GM21717 (cell line): ENCODE data around the gene UQCR10.

Source experiments
- ATAC-seq: cut with Tn5 transposase; IDR thresholded peaks from one replicate; pipeline ENCODE4 v1.9.1; 2021; ENCODE audit warnings: mild to moderate bottlenecking, moderate library complexity; ENCODE audit not compliant: unreplicated experiment

UQCR10 gene

GRCh38 chr22:29762263-29762662 lies 4.9 kb upstream of the UQCR10 start:
- no peak for ATAC-seq

- ATAC-seq: peak; percentile 28
These were observed 1.1 kb upstream of the UQCR10 start for GRCh38 chr22:29765905-29766631.

DNA sequence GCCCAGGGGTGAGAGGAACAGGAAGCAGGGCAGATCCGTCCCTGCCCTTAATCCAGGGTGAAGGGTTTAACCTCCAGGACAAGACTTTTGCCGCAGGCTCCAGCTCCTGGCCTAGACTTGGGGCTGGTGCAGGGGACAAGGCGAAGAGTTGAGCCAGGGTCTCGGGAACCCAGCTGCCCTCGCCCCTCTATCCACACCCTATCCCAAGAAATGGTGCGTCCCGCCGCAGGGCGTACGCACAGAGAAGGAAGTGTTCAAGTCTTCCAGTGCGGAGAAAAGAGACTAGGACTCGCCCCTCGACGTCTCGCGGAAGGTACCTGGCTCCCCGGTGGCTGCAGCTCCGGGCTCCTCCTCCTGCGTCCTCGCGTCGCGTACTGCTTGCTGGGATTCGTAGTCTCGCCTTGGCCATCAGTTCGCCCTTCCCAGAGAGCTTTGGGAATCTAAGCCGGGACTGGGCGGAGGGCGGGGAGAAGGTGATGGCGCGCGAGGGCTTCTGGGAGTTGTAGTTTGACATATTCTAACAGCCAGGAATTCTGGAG lies 468 bp upstream of the UQCR10 start, which contains the start of gene ZMAT5:
ZMAT5 (minus strand) TSS at position 376 of the 539 bp plus-strand sequence. CDS start 18,463 bp downstream, outside the sequence.
- peak; percentile 76 for ATAC-seq

DNA sequence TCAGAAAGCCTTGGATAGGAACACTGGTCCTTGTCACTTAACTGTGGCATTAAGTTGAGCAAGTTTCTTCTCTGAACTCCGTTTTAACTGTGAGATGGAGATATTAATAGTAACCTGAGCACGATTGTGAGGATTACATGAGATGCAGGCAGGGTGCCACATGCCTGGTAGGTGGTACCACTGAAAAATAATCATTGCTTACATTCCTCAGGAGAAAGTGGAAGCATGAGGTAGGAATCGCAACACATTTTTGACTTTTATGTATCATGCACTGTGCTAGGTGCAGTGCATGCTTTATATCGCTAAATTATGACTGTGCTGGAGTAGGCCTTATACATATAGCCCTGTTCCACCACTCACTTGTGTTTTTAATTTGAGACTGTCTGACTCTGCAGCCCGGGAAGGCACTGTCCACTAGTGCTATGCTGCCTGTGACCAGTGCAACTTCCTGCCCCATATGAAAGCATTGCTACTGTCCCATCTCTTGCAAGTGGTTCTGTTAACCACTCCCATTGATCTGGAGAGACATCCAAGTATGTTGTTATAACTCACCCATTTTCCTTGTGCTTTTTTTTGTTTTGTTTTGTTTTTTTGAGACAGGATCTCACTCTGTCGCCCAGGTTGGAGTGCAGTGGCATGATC lies 1.0 kb downstream of the UQCR10 start:
- no peak for ATAC-seq

DNA sequence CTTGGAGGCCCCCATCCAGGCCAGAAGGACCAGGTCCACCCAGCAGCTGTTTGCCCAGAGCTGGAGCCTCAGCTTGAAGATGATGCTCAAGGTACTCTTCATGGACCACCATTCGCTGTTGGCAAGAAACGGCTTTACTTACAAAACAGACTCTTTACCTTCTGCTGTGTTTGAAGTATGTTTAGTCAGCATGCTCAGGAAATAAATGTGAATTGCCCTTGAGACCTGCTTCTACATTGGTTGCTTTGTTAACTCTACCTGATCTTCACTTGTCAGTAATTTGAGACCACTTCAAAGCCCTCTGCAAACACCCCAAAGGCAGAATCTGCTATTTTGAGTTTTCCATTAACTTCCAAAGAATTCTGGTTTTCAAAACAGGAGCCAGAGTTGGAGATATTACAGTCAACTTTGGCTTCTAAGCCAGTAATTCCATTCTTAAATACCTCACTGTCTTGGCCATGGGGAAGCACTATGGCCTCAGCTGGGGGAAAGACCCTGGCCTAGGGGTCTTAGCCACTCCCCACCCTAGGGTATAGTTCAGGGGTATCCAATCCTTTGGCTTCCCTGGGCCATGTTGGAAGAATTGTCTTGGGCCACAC lies 2.7 kb downstream of the UQCR10 start:
- ATAC-seq: no peak

DNA sequence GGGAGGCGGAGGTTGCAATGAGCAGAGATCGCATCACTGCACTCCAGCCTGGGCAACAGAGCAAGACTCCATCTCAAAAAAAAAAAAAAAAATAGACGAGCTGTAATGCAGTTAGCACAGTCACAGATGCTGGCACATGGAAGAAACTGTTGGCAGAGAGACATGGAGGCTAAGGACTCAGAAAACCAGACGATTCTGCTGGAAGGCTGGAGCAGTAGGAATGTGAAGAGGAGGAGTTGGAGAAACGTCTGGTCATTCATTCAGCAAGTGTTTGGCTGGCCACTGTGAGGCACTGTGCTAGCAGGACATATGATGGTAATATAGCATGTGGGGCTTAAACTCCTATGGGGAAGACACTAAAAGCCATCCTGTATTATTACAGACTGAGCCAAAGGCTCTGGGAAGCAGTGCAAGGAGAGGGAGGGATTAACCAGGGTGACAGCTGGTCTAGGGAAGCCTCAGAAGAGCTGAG lies 5.0 kb downstream of the UQCR10 start:
- ATAC-seq: no peak

GRCh38 chr22:29773233-29773632 lies 6.1 kb downstream of the UQCR10 start:
- ATAC-seq: no peak

GRCh38 chr22:29780220-29780619 lies 13.1 kb downstream of the UQCR10 start:
- no peak for ATAC-seq

DNA sequence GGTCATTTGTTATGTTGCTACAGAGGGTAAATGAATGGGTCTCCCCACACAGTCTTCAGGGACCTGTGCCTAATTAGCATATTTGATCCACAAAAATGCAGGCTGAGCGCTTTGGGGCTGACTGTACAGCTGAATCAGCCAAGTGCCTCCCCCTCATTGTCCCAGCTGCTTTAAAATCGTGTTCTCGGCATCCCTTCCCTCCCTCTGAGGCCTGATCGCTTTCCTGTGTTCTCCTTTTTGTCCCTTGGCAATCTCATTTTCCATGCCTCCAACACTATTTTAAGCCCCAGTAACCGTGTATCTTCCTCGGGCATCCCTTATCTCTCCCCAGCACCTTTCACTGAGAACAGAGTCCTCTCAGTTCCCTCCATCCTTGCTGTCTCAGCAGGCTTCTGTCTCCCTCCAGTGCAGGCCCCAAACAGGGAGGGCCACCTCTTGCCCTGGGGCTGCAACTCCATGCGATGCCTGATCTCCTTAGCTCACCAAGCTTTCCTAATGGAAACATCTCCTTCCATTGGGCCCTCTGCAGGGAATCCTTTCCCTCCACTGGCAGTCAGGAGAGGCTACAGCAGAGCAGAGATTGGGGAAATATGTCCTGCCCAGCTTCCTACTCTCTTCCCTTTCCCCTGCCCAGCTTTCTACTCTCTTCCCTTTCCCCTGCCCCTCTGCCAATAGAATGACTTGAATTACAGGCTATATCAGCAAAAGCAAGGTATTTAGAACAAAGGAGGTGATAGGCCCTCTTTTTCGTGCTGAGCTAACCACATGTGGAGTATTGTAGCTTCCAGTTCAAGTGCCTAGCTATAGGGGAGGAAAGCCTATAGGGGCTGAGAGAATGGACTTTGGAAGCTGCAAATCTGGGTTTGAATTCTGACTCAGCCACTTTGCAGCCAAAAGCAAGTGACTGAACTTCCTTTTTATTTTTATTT lies 13.8 kb downstream of the UQCR10 start:
- ATAC-seq: no peak

GRCh38 chr22:29782061-29782845 lies 15.1 kb downstream of the UQCR10 start:
- no peak for ATAC-seq

GRCh38 chr22:29784451-29785361 lies 17.5 kb downstream of the UQCR10 start:
- no peak for ATAC-seq

DNA sequence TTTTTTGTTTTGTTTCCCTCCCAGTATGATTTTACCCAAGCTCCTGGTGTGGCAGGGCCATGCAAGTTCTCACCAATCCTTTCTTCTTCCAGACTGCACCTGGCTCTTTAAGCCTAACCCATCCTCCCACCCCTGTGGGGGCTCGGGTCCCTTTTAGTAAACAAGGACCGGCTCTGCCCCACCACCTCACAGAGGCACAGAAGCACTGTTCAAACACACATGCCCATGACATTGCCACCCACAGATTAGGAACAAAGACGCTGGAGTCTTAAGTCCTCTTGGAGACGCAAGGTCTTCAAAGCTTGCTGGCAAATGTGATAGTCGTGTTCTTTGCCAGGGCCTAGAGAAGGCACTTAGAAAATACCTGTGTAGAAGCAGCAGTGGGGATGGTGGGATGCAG lies 18.9 kb downstream of the UQCR10 start:
- no peak for ATAC-seq

- ATAC-seq: no peak
These were observed 20.3 kb downstream of the UQCR10 start for GRCh38 chr22:29787371-29787980.

DNA sequence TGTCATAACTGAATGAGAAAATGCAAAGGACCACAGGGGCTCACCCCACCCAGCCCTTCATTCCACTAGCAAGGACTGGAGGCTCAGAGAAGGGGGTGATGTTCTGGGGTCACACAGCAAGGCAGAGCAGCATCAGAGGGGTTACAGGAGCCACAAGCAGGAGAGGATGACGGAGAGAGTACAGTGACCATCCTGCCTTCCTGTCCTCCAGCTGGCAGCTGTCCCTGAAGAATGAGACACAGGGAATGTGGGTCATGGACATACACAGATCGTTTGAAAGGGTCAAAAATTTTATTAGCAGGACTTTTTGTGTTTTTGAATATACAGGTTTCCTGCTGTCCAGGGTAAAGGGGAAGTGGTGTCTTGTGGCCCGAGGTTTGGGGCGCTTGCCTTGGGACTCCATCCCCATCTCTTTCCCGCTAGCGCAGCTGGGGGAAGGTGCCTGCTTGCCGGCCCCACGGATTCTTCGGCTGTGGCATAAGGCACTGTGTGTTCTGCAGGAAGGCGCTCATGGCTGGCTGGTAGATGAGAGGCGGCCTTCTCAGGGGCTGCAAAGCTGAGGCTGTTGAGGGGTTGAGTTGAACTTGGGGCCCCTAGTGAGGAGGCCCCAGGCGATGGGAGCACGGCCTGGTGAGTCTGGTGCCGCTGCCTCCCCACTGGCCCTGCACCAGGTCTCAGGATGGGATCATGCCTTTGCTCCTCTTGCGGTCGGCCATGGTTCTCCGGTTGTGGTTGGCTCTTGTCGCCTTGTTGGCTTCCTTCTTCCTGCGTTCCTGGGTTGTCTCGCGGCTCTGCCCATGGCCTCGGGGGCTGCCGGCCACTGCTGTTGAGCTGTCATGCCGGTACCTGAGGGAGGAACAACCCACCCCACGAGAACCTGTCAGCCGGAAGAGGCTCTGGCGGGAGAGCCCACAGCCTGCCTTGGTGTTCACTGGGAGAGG lies 21.4 kb downstream of the UQCR10 start:
- ATAC-seq: no peak

GRCh38 chr22:29790061-29790460 lies 22.9 kb downstream of the UQCR10 start:
- ATAC-seq: no peak

DNA sequence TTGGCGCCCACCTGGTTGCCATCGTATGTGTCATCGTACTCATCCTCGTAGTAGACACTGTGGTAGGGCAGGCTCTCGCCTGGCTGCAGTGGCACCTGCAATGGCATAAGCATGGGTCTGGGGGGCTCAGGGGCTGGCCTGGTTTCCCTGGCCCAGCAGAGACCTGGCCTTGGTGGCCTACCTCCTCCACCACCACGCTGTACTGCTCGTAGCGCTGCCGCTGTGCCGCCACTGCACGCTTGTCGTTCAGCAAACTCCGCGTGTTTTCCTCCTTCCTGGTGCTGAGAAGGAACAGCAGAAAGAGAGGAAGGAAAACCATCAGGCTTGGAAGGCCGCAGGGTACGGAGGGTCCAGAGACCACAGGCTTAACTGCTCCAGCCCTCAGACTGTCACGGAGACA lies 26.2 kb downstream of the UQCR10 start:
- ATAC-seq: no peak

GRCh38 chr22:29795663-29796062 lies 28.5 kb downstream of the UQCR10 start:
- no peak for ATAC-seq
